HepG2 (cell line): Measurements from ENCODE around the gene PLLP. TPM values are rescaled to one million over a fixed set of nuclear protein-coding genes. Genes with fewer than 3 reads are reported as not detected.

ENCODE experiments used
- BCLAF1 ChIP-seq: fragments of 450-650 bp; IDR thresholded peaks from 2 replicates; pipeline ENCODE4 v1.6.1; 2017; ENCODE audit warnings: mild to moderate bottlenecking
- CEBPB ChIP-seq: IDR thresholded peaks from 2 replicates; pipeline ENCODE4 v1.6.1; 2011; ENCODE audit warnings: low read depth, low read length, improper control_type of control experiment, borderline replicate concordance
- CREBL2 ChIP-seq: sonication (generic); formaldehyde crosslinking; IDR thresholded peaks from 2 replicates; pipeline ENCODE4 v1.8.1; 2023; ENCODE audit warnings: missing genetic modification reagents, mild to moderate bottlenecking, borderline replicate concordance
- FOXA1 ChIP-seq, 2 experiments: fragments of 450-650 bp in 1 of 2; sonication (generic) in 1 of 2; formaldehyde crosslinking in 1 of 2; IDR thresholded peaks; 2 replicates each; pipeline versions ENCODE4 v1.4.0 to v1.6.1; 2016 to 2020; ENCODE audit warnings: missing genetic modification reagents in 1 of 2
- JUND ChIP-seq: sonication (generic); formaldehyde crosslinking; IDR thresholded peaks from 2 replicates; pipeline ENCODE4 v1.8.0; 2022; ENCODE audit warnings: mild to moderate bottlenecking, missing genetic modification reagents
- KDM2A ChIP-seq: sonication (generic); formaldehyde crosslinking; IDR thresholded peaks from 2 replicates; pipeline ENCODE4 v1.4.0; 2020; ENCODE audit warnings: low read depth, missing genetic modification reagents, borderline replicate concordance
- SAP130 ChIP-seq: IDR thresholded peaks from 2 replicates; pipeline ENCODE4 v1.6.1; 2016; ENCODE audit warnings: low read depth
- SMC3 ChIP-seq: IDR thresholded peaks from 2 replicates; pipeline ENCODE4 v1.6.1; 2011; ENCODE audit warnings: low read length, improper control_type of control experiment
- TBX3 ChIP-seq: fragments of 450-650 bp; IDR thresholded peaks from 2 replicates; pipeline ENCODE4 v1.6.1; 2017; ENCODE audit warnings: antibody characterized with exemption, mild to moderate bottlenecking, inconsistent platforms, borderline replicate concordance
- ZNF558 ChIP-seq: sonication (generic); formaldehyde crosslinking; IDR thresholded peaks from 2 replicates; pipeline ENCODE4 v1.9.0; 2022; ENCODE audit warnings: mild to moderate bottlenecking, missing genetic modification reagents, borderline replicate concordance
- polyA plus RNA-seq, 8 experiments: library from polyadenylated mRNA; depleted of rRNA in 3 of 8; stranded (reverse) in 7 of 8; unstranded in 1 of 8; fragments of >200 nt; fragmentation: Illumina TruSeq in 4 of 8; extraction: Trizol in 4 of 8; gene quantifications; 2 replicates each; pipeline versions ENCODE4 v1.2.1 to v1.2.3, GENCODE V29; 2011 to 2016; ENCODE audit warnings: low read depth in 4 of 8, missing spikeins in 1 of 8, mixed read lengths in 1 of 8; ENCODE audit not compliant: insufficient read depth in 1 of 8
- total RNA-seq, 5 experiments: library from RNA; depleted of rRNA; stranded (reverse); fragments of >200 nt; fragmentation: Illumina TruSeq; extraction: Trizol; gene quantifications; 2 replicates each; pipeline ENCODE4 v1.2.3, GENCODE V29; 2016; ENCODE audit warnings: low read depth in 1 of 5
- TF ChIP-seq, protein P1 (sequence below): sonication (generic); formaldehyde crosslinking; IDR thresholded peaks from 2 replicates; pipeline ENCODE4 v1.8.1; 2023; ENCODE audit warnings: mild to moderate bottlenecking, inconsistent platforms, moderate library complexity, missing genetic modification reagents, borderline replicate concordance
- TF ChIP-seq, protein P2 (sequence below): sonication (generic); formaldehyde crosslinking; IDR thresholded peaks from 2 replicates; pipeline ENCODE4 v1.4.0; 2020; ENCODE audit warnings: missing genetic modification reagents, mild to moderate bottlenecking, borderline replicate concordance
- TF ChIP-seq, protein P3 (sequence below), 2 experiments: sonication (generic) in 1 of 2; formaldehyde crosslinking in 1 of 2; IDR thresholded peaks; 2 replicates each; pipeline versions ENCODE4 v1.4.0 to v1.6.1; 2016 to 2020; ENCODE audit warnings: borderline replicate concordance in 1 of 2, low read depth in 1 of 2, mild to moderate bottlenecking in 1 of 2, missing genetic modification reagents in 1 of 2

The PLLP gene
- total and polyA plus RNA-seq, 2 of the 13 experiments (the other 11 are each of a cell fraction or from before 2014, with no cell fraction given): 60.6 to 127 TPM

GRCh38 chr16:57253466-57253865 is 31.0 kb downstream of the PLLP start (continued):
- TF ChIP-seq, protein P1, sequence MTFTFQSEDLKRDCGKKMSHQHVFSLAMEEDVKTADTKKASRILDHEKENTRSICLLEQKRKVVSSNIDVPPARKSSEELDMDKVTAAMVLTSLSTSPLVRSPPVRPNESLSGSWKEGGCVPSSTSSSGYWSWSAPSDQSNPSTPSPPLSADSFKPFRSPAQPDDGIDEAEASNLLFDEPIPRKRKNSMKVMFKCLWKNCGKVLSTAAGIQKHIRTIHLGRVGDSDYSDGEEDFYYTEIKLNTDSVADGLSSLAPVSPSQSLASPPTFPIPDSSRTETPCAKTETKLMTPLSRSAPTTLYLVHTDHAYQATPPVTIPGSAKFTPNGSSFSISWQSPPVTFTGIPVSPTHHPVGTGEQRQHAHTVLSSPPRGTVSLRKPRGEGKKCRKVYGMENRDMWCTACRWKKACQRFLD (CRISPR knock-in tag): no peak
- TF ChIP-seq BCLAF1 (no peak), CEBPB (peak; percentile 95), JUND (CRISPR knock-in tag) (no peak), ZNF558 (no peak), SAP130 (CRISPR knock-in tag) (peak; percentile 49; the same call in 1 of the 2 replicates), KDM2A (CRISPR knock-in tag) (no peak), SMC3 (peak; percentile 13; the same call in 1 of the 2 replicates), CREBL2 (CRISPR knock-in tag) (no peak), TBX3 (no peak), FOXA1 (IDR thresholded peaks at IDR 0.05) (no peak), FOXA1 (CRISPR knock-in tag; IDR thresholded peaks at IDR 0.05) (no peak)
- TF ChIP-seq, protein P2, sequence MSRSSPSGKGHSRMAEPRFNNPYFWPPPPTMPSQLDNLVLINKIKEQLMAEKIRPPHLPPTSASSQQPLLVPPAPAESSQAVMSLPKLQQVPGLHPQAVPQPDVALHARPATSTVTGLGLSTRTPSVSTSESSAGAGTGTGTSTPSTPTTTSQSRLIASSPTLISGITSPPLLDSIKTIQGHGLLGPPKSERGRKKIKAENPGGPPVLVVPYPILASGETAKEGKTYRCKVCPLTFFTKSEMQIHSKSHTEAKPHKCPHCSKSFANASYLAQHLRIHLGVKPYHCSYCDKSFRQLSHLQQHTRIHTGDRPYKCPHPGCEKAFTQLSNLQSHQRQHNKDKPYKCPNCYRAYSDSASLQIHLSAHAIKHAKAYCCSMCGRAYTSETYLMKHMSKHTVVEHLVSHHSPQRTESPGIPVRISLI: 0 out of 2 replicates have a peak, but pooled peaks have one; percentile 12
- TF ChIP-seq, protein P3, sequence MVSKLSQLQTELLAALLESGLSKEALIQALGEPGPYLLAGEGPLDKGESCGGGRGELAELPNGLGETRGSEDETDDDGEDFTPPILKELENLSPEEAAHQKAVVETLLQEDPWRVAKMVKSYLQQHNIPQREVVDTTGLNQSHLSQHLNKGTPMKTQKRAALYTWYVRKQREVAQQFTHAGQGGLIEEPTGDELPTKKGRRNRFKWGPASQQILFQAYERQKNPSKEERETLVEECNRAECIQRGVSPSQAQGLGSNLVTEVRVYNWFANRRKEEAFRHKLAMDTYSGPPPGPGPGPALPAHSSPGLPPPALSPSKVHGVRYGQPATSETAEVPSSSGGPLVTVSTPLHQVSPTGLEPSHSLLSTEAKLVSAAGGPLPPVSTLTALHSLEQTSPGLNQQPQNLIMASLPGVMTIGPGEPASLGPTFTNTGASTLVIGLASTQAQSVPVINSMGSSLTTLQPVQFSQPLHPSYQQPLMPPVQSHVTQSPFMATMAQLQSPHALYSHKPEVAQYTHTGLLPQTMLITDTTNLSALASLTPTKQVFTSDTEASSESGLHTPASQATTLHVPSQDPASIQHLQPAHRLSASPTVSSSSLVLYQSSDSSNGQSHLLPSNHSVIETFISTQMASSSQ (IDR thresholded peaks at IDR 0.05; ENCODE audit: low read depth): peak; percentile 15; the same call in 1 of the 2 replicates
- TF ChIP-seq, protein P3 (CRISPR knock-in tag; IDR thresholded peaks at IDR 0.05; ENCODE audit: borderline replicate concordance): no peak
